Mesothelial cell of epicardium (in vitro differentiated cells): ENCODE data around the gene EVA1A. TPM values are rescaled to one million over a fixed set of nuclear protein-coding genes. Genes with fewer than 3 reads are reported as not detected.

Experiments
- DNase-seq, 2 experiments: peaks; one replicate each; pipeline ENCODE4 v3.0.0; 2021; ENCODE audit warnings: low spot score in 2 of 2; ENCODE audit not compliant: unreplicated experiment in 2 of 2
- H3K27ac Mint-ChIP-seq: 2 replicates; pipeline ENCODE4 v1.8.0; 2021; ENCODE audit warnings: mixed read lengths
- H3K27me3 Mint-ChIP-seq: 2 replicates; pipeline ENCODE4 v1.8.0; 2021; ENCODE audit warnings: low read depth, mixed read lengths
- H3K36me3 Mint-ChIP-seq: 2 replicates; pipeline ENCODE4 v1.8.0; 2021; ENCODE audit warnings: mixed read lengths
- H3K4me1 Mint-ChIP-seq: 2 replicates; pipeline ENCODE4 v1.8.0; 2021; ENCODE audit warnings: mixed read lengths
- H3K4me3 Mint-ChIP-seq: 2 replicates; pipeline ENCODE4 v1.8.0; 2021; ENCODE audit warnings: mild to moderate bottlenecking, moderate library complexity, mixed read lengths
- H3K9me3 Mint-ChIP-seq: 2 replicates; pipeline ENCODE4 v1.8.0; 2021; ENCODE audit warnings: mixed read lengths
- CTCF ChIP-seq: fragments of 200-600 bp; sonication (generic); IDR thresholded peaks from one replicate; pipeline ENCODE4 v1.5.0; 2021; ENCODE audit warnings: antibody characterized with exemption; ENCODE audit not compliant: unreplicated experiment
- total RNA-seq: library from RNA; stranded (reverse); gene quantifications from 3 replicates; pipeline ENCODE4 v1.2.1, GENCODE V29; 2021

EVA1A gene
- total RNA-seq, 1 donor from 2014 or later = 11.5 TPM

- peaks cover 9% of the 10 kb centered on the region for H3K9me3 Mint-ChIP-seq
- H3K27me3 Mint-ChIP-seq = no peaks in the 10 kb centered on the region
- H3K27ac Mint-ChIP-seq = no peak overlapping the region
- peaks cover 19% of the 10 kb centered on the region for H3K4me1 Mint-ChIP-seq
- TF ChIP-seq CTCF = no peak
- no peak overlapping the region for H3K4me3 Mint-ChIP-seq
- DNase-seq = no peak
- H3K36me3 Mint-ChIP-seq = no peaks in the 10 kb centered on the region
These were observed 102.5 kb downstream of the EVA1A start for GRCh38 chr2:75458201-75458600.

GRCh38 chr2:75456825-75457224 is 103.9 kb downstream of the EVA1A start:
- Mint-ChIP-seq H3K4me1 (peaks cover 14% of the 10 kb centered on the region), H3K4me3 (no peak overlapping the region), H3K9me3 (peaks cover 11% of the 10 kb centered on the region), H3K27ac (no peak overlapping the region), H3K36me3 (no peaks in the 10 kb centered on the region), H3K27me3 (no peaks in the 10 kb centered on the region)
- DNase-seq = no peak
- TF ChIP-seq CTCF = no peak

DNA sequence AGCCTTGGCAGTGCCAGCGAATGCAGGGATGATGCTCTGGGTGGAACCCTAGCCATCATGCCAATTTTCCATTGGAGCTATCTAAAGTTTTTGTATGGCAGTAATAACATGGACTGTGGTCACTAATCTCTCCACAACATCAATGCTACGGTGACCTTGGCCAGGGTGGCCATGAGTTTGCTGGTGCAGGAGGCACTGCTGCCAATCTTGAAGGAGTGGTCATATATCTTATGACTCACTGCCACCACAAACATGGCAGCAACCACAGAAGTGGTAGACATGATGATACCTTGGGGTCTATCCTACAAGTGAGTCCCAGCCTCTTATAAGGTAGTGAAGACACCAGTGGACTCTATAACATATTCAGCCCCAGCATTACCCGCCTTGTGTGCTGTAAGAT is 104.6 kb downstream of the EVA1A start:
- no peaks in the 10 kb centered on the region for H3K27me3 Mint-ChIP-seq
- no peak for DNase-seq
- peaks cover 12% of the 10 kb centered on the region for H3K4me1 Mint-ChIP-seq
- no peak overlapping the region for H3K4me3 Mint-ChIP-seq
- no peaks in the 10 kb centered on the region for H3K36me3 Mint-ChIP-seq
- no peak for TF ChIP-seq CTCF
- no peak overlapping the region for H3K27ac Mint-ChIP-seq
- H3K9me3 Mint-ChIP-seq = peaks cover 16% of the 10 kb centered on the region

- Mint-ChIP-seq H3K36me3 (peaks cover 2% of the 10 kb centered on the region), H3K27me3 (no peaks in the 10 kb centered on the region), H3K27ac (no peak overlapping the region), H3K9me3 (peaks cover 13% of the 10 kb centered on the region), H3K4me3 (no peak overlapping the region), H3K4me1 (peaks cover 7% of the 10 kb centered on the region)
- TF ChIP-seq CTCF = no peak
- DNase-seq = no peak
These were observed 106.5 kb downstream of the EVA1A start for GRCh38 chr2:75454241-75454620.

DNA sequence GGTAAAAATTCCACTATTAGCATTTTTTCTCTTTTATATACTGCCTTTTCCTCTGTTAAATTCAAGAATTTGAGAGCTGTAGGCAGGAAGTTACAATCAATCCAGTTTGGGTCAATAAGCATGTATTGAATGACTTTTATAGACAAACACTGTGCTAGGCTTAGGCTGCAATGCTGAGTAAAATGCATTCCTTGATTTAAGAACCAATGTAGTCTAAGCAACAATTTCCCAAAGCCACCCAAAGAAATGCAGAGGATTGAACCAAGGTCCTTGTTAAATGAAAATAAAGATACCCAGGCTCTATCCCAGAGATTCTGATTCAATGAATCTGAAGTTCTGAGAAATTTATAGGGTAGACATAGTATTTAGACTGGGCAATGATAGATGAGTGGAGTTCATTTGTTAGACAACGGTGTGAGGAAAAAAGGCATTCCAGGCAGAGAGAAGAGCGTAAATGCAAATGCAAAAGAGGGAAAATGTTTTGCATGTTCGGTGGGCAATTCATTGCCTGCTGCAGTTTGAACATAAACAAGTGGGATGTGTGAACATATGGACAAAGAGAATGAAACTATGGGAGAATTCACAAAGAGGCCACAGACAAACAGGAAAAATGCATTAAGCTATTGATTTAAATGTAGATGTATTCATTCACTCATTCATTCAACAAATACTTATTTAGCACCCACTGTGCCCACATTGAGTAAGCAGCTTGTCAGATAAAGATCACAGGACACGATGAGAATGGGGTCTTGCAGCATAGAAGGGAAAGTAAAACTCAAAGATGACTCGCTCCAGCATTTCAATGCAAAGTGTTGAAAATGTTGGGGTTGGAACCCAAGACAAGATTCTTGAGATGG is 107.1 kb downstream of the EVA1A start:
- Mint-ChIP-seq H3K9me3 (peaks cover 17% of the 10 kb centered on the region), H3K4me3 (no peak overlapping the region), H3K27ac (no peak overlapping the region), H3K27me3 (no peaks in the 10 kb centered on the region), H3K36me3 (peaks cover 6% of the 10 kb centered on the region), H3K4me1 (peaks cover 7% of the 10 kb centered on the region)
- DNase-seq = no peak
- no peak for TF ChIP-seq CTCF
